HG03442 (cell line): Measurements from ENCODE around the gene SERPIND1.

Source experiments
- ATAC-seq: cut with Tn5 transposase; IDR thresholded peaks from one replicate; pipeline ENCODE4 v1.9.1; 2021; ENCODE audit warnings: mild to moderate bottlenecking, moderate library complexity; ENCODE audit not compliant: unreplicated experiment

The SERPIND1 gene

GRCh38 chr22:20788627-20789344 lies 14.9 kb downstream of the SERPIND1 start:
- ATAC-seq = no peak

- ATAC-seq = no peak
Observed at GRCh38 chr22:20792221-20792965, 18.5 kb downstream of the SERPIND1 start.

GRCh38 chr22:20792966-20793728 lies 19.2 kb downstream of the SERPIND1 start:
- no peak for ATAC-seq

- no peak for ATAC-seq
Observed at GRCh38 chr22:20793748-20794649, 20.1 kb downstream of the SERPIND1 start.

GRCh38 chr22:20794650-20795413 lies 20.9 kb downstream of the SERPIND1 start:
- no peak for ATAC-seq

- ATAC-seq = no peak
Observed at GRCh38 chr22:20796731-20797130, 22.8 kb downstream of the SERPIND1 start.

GRCh38 chr22:20798218-20798617 lies 24.3 kb downstream of the SERPIND1 start:
- no peak for ATAC-seq

GRCh38 chr22:20798974-20799373 lies 25.1 kb downstream of the SERPIND1 start:
- ATAC-seq = no peak

GRCh38 chr22:20799449-20799848 lies 25.5 kb downstream of the SERPIND1 start:
- no peak for ATAC-seq

- no peak for ATAC-seq
Observed at GRCh38 chr22:20802452-20802851, 28.5 kb downstream of the SERPIND1 start.

GRCh38 chr22:20802922-20803553 lies 29.1 kb downstream of the SERPIND1 start:
- no peak for ATAC-seq

GRCh38 chr22:20803696-20804324 lies 29.9 kb downstream of the SERPIND1 start:
- no peak for ATAC-seq

GRCh38 chr22:20804650-20805049 lies 30.7 kb downstream of the SERPIND1 start:
- ATAC-seq = no peak

GRCh38 chr22:20805972-20806471 lies 32.1 kb downstream of the SERPIND1 start:
- ATAC-seq = no peak

GRCh38 chr22:20807315-20807752 lies 33.4 kb downstream of the SERPIND1 start:
- no peak for ATAC-seq

- no peak for ATAC-seq
Observed at GRCh38 chr22:20808844-20809243, 34.9 kb downstream of the SERPIND1 start.

GRCh38 chr22:20809538-20810185 lies 35.7 kb downstream of the SERPIND1 start:
- no peak for ATAC-seq

GRCh38 chr22:20810645-20811044 lies 36.7 kb downstream of the SERPIND1 start:
- no peak for ATAC-seq
